ENCODE data around the gene RITA1.

The RITA1 gene

DNA sequence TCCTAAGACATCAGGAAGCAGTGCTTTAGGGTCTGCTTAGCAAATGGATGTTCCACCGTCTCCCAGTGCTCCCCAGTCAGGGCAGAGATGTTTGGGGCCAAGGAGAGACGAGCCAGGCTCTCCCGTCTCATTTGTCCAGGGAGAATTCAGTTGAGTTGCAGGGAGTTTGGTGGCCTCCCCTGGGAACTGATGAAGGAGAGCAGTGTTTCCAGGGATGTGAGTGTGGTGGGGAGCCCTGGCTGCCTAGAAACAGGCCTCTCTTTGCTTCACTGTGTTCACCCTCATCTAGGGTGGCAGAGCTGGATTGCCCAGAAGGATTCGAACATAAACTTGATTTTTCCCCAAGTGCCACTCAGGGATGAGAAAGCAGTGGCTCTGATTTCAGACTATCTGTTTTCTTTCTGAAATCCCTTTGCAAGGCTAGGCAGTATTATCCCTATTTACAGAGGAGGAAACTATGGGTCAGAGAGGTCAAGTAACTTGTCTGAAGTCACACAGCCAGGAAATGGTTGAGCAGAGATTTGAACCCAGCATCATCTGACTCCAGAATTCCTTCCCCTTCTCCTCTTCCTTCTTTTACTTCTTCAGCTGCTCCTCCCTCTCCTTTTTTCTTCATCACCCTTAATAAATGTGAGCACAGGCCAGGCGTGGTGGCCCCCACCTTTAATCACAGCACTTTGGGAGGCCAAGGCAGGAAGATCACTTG is 42.3 kb downstream of the RITA1 start:
- H3K4me3 ChIP-seq (ENCODE audit: low read depth, low read length): no peak overlapping the region
- ChIA-PET CTCF (interaction anchor here (0.7 to 1.4 kb wide), 3 partner anchors 12 to 42 kb away, joined by 3 to 5 read pairs (median 3); no protein-coding TSS in a partner anchor), POLR2A (no interaction called here)
- TF ChIP-seq, protein P1, sequence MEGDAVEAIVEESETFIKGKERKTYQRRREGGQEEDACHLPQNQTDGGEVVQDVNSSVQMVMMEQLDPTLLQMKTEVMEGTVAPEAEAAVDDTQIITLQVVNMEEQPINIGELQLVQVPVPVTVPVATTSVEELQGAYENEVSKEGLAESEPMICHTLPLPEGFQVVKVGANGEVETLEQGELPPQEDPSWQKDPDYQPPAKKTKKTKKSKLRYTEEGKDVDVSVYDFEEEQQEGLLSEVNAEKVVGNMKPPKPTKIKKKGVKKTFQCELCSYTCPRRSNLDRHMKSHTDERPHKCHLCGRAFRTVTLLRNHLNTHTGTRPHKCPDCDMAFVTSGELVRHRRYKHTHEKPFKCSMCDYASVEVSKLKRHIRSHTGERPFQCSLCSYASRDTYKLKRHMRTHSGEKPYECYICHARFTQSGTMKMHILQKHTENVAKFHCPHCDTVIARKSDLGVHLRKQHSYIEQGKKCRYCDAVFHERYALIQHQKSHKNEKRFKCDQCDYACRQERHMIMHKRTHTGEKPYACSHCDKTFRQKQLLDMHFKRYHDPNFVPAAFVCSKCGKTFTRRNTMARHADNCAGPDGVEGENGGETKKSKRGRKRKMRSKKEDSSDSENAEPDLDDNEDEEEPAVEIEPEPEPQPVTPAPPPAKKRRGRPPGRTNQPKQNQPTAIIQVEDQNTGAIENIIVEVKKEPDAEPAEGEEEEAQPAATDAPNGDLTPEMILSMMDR (IDR thresholded peaks at IDR 0.05; ENCODE audit: insufficient read depth, low read length, missing control alignments): no peak
- no peak for DNase-seq (ENCODE audit: low read depth, low spot score)

GRCh38 chr12:113228394-113229028 is 43.0 kb downstream of the RITA1 start:
- CTCF ChIA-PET: interaction anchor here (0.7 to 1.4 kb wide), 3 partner anchors 11 to 42 kb away, joined by 3 to 5 read pairs (median 3); no protein-coding TSS in a partner anchor
- TF ChIP-seq, protein P1 (IDR thresholded peaks at IDR 0.05; ENCODE audit: insufficient read depth, low read length, missing control alignments): no peak
- POLR2A ChIA-PET: no interaction called here
- DNase-seq (ENCODE audit: low read depth, low spot score): no peak
- no peak overlapping the region for H3K4me3 ChIP-seq (ENCODE audit: low read depth, low read length)

DNA sequence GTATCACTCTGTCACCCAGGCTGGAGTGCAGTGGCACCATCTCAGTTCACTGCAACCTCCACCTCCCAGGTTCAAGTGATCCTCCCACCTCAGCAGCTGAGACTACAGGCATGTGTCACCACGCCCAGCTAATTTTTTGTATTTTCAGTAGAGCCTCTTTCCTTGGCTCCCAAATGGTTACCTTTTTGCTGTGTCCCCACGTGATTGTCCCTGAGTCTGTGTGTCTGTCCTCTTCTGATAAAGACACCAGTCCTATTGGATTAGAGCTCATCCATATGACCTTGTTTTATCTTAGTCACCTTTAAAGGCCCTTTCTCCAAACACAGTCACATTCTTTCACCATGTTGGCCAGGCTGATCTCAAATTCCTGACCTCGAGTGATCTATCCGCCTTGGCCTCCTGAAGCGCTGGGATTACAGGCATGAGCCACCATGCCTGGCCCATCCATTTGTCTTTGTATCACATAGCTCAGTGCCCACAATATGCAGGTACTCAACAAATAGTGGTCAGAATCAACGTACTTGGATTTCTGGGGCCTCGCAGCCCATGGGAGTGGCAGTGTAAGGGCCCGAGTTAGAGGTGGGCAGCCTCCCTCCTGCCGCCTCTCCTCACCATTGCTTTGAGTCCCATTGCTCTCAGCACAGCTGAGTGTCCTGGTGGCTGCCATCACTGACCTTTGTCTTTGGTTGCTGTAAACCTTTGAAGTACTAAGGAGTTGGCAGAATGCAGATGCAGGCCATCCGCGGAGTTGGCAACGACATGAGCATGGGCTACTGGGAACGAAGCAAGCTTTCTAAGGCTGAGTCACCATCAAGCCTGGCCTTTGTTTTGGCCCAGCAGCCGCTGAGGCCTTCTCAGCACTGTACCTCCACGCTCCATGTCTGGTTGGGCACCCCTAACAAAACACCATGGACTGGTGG is 45.1 kb downstream of the RITA1 start:
- ChIA-PET POLR2A (no interaction called here), CTCF (no interaction called here)
- no peak overlapping the region for H3K4me3 ChIP-seq (ENCODE audit: low read depth, low read length)
- no peak for DNase-seq (ENCODE audit: low read depth, low spot score)
- TF ChIP-seq, protein P1 (IDR thresholded peaks at IDR 0.05; ENCODE audit: insufficient read depth, low read length, missing control alignments): no peak

GRCh38 chr12:113231235-113232088 is 45.9 kb downstream of the RITA1 start:
- DNase-seq (ENCODE audit: low read depth, low spot score): no peak
- TF ChIP-seq, protein P1 (IDR thresholded peaks at IDR 0.05; ENCODE audit: insufficient read depth, low read length, missing control alignments): no peak
- H3K4me3 ChIP-seq (ENCODE audit: low read depth, low read length): no peak overlapping the region
- CTCF ChIA-PET: no interaction called here
- POLR2A ChIA-PET: interaction anchor here (0.6 to 0.7 kb wide), 2 partner anchors 10 to 199 kb away, joined by 3 to 4 read pairs; partner anchors contain the start of gene TPCN1

DNA sequence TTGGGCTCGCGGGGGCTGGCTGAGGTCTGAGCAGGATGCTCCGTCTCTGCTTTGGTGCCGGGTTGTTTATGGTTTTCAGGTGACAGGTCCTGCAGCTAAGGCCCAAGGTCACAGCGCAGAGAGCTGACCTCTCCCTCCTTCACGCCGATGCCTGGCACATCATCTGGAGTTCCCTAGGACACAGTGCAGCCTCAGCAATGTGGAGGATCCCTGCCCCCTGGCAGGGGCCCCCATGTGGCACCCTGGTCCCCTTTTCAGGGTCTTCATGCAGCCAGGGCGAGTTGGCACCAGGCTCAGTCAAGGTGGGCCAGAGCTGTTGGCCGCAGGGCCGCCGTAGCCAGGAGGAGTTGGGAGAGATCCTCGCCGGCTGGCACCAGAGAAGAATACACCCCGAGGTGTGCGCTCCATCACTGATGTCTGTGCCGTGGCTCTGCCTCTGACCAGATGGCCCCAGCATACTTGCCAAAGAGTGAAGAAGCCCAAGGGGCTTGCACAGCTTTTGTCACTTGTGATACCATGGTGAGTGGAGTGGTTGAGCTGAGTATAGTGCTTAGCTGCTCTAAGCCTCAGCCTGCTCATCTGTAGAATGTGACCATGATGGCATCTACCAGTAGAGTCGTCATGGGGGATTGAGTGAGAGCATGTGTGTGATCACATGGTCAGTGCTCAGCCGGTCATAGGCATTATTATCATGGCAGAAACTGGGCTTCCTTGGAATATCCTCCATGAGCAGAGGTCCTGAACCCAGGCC is 46.7 kb downstream of the RITA1 start:
- H3K4me3 ChIP-seq (ENCODE audit: low read depth, low read length): no peak overlapping the region

More for the DNA sequence above, 46.7 kb downstream of the RITA1 start:
- TF ChIP-seq, protein P1 (IDR thresholded peaks at IDR 0.05; ENCODE audit: insufficient read depth, low read length, missing control alignments): no peak
- no peak for DNase-seq (ENCODE audit: low read depth, low spot score)
- ChIA-PET POLR2A (interaction anchor here (0.6 to 0.7 kb wide), 2 partner anchors 11 to 199 kb away, joined by 3 to 4 read pairs; partner anchors contain the start of gene TPCN1), CTCF (no interaction called here)

All from AG04449 (cell line).